HFFc6 (cell line): ENCODE measurements around the gene LMNTD2. TPM values are rescaled to one million over a fixed set of nuclear protein-coding genes. Genes with fewer than 3 reads are reported as not detected.

ENCODE experiments used
- DNase-seq: peaks from one replicate; pipeline ENCODE4 v3.0.0-alpha.2; 2018
- H3K27ac Mint-ChIP-seq: 2 replicates; pipeline ENCODE4 v1.8.0; 2020; ENCODE audit warnings: mild to moderate bottlenecking, mixed read lengths
- H3K27me3 Mint-ChIP-seq: 2 replicates; pipeline ENCODE4 v1.8.0; 2021; ENCODE audit warnings: mild to moderate bottlenecking, moderate library complexity, mixed read lengths; ENCODE audit not compliant: insufficient read depth
- H3K36me3 Mint-ChIP-seq: 2 replicates; pipeline ENCODE4 v1.8.0; 2021; ENCODE audit warnings: low read depth, mixed read lengths
- H3K4me1 Mint-ChIP-seq: 2 replicates; pipeline ENCODE4 v1.8.0; 2020; ENCODE audit warnings: low read depth, mixed read lengths
- H3K4me3 Mint-ChIP-seq: 2 replicates; pipeline ENCODE4 v1.8.0; 2020; ENCODE audit warnings: mild to moderate bottlenecking, moderate library complexity, mixed read lengths
- H3K9me3 Mint-ChIP-seq: 2 replicates; pipeline ENCODE4 v1.8.0; 2020; ENCODE audit warnings: mild to moderate bottlenecking, mixed read lengths
- total RNA-seq, 6 experiments: library from RNA; stranded (reverse); fragmentation: NEBNext Ultra II Directional; extraction: Animal tissue kit (Norgen Biotek cat#: 25700); gene quantifications; 2 replicates in 1 of 6; 3 replicates in 5 of 6; pipeline ENCODE4 v1.2.3, GENCODE V29; 2021
- TF ChIP-seq, protein P1 (sequence below): fragments of 200-600 bp; sonication (generic); IDR thresholded peaks from 2 replicates; pipeline ENCODE4 v1.5.0; 2021; ENCODE audit warnings: antibody characterized with exemption, mild to moderate bottlenecking

The LMNTD2 gene
- total RNA-seq, 6 experiments from 2014 or later, result 0.37 to 2.3 (median 0.97) TPM

DNA sequence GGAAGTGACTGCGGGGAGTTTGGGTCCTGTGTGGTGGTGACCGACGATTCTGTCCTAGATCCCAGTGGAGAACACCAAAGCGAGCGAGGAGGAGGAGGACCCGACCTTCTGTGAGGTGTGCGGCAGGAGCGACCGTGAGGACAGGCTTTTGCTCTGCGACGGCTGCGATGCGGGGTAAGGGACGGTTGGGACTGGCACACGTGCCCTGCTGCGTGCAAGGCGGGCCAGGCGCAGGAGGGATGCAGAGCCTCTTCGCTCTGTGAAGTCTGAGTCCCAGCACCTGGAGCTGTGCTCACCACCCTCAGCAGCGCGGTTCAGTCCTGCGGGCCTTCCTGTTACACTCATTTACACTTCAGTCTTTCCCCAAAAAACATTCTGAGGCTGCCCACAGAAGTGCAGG, 32.0 kb upstream of the LMNTD2 start:
- TF ChIP-seq, protein P1, sequence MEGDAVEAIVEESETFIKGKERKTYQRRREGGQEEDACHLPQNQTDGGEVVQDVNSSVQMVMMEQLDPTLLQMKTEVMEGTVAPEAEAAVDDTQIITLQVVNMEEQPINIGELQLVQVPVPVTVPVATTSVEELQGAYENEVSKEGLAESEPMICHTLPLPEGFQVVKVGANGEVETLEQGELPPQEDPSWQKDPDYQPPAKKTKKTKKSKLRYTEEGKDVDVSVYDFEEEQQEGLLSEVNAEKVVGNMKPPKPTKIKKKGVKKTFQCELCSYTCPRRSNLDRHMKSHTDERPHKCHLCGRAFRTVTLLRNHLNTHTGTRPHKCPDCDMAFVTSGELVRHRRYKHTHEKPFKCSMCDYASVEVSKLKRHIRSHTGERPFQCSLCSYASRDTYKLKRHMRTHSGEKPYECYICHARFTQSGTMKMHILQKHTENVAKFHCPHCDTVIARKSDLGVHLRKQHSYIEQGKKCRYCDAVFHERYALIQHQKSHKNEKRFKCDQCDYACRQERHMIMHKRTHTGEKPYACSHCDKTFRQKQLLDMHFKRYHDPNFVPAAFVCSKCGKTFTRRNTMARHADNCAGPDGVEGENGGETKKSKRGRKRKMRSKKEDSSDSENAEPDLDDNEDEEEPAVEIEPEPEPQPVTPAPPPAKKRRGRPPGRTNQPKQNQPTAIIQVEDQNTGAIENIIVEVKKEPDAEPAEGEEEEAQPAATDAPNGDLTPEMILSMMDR, result no peak
- no peaks in the 10 kb centered on the region for H3K9me3 Mint-ChIP-seq
- H3K4me1 Mint-ChIP-seq, result peaks cover 8% of the 10 kb centered on the region
- no peak overlapping the region for H3K4me3 Mint-ChIP-seq
- peaks cover 3% of the 10 kb centered on the region; the same call in 1 of the 2 replicates for H3K27me3 Mint-ChIP-seq
- H3K36me3 Mint-ChIP-seq, result peaks cover 38% of the 10 kb centered on the region
- no peak for DNase-seq
- no peak overlapping the region for H3K27ac Mint-ChIP-seq

DNA sequence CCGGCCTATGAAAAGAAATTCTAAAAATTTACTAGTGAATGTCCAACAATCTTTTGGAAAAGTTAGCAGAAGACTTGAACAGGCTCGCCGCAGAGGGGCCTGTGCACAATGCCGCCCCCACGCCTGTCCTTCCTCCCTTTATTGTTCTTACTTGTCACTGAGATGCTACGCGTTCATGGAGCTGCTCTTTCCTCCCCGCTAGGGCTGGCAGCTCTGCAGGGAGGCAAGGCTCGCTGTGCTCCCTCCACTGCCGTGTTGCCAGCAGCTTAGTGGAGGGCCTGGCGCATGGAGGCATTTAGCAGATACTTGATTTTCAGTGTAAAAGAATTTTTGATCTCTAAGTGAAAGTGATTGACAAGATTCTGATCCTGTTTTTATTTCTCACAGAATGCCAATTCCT, 30.5 kb upstream of the LMNTD2 start:
- H3K36me3 Mint-ChIP-seq, result peaks cover 29% of the 10 kb centered on the region
- H3K27ac Mint-ChIP-seq, result no peak overlapping the region
- DNase-seq, result no peak
- H3K27me3 Mint-ChIP-seq, result no peaks in the 10 kb centered on the region; the same call in 1 of the 2 replicates
- H3K9me3 Mint-ChIP-seq, result no peaks in the 10 kb centered on the region
- H3K4me1 Mint-ChIP-seq, result peaks cover 12% of the 10 kb centered on the region
- TF ChIP-seq, protein P1, result no peak
- H3K4me3 Mint-ChIP-seq, result no peak overlapping the region

DNA sequence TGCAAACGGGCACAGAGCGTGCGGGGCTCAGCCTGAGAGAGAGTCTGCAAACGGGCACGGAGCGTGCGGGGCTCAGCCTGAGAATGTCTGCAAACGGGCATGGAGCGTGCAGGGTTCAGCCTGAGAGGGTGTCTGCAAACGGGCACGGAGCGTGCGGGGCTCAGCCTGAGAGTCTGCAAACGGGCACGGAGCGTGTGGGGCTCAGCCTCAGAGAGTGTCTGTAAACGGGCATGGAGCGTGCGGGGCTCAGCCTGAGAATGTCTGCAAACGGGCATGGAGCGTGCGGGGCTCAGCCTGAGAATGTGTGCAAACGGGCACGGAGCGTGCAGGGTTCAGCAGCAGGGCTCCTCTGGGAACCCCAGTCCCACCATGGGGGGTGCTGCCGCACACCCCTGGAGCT, 29.3 kb upstream of the LMNTD2 start:
- peaks cover 29% of the 10 kb centered on the region for H3K36me3 Mint-ChIP-seq
- no peaks in the 10 kb centered on the region; the same call in 1 of the 2 replicates for H3K27me3 Mint-ChIP-seq
- H3K4me1 Mint-ChIP-seq, result peaks cover 12% of the 10 kb centered on the region
- TF ChIP-seq, protein P1, result no peak
- H3K9me3 Mint-ChIP-seq, result no peaks in the 10 kb centered on the region
- no peak overlapping the region for H3K27ac Mint-ChIP-seq
- no peak for DNase-seq
- no peak overlapping the region for H3K4me3 Mint-ChIP-seq

DNA sequence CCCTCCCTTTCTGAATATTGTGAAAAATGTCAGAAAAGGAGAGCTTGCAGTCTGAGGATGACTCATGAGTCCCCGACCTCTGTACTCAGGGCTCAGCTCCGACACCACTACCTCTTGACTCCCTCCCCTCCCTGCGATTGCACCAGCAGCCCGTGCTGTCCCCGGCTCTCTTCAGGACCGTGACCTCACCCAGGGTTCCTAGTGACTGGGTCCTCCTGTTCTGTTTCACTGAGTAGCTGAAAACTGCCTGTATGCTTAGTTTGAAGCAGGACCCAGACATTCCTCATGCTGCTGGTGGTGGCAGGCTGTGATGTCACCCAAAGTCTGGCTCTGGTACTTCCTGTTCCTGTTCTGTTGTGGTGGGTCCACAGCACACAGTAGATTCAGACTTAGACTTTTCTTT, 27.4 kb upstream of the LMNTD2 start:
- H3K27me3 Mint-ChIP-seq, result no peaks in the 10 kb centered on the region; the same call in 1 of the 2 replicates
- H3K27ac Mint-ChIP-seq, result peak overlapping the region; percentile 77
- H3K9me3 Mint-ChIP-seq, result no peaks in the 10 kb centered on the region
- peak; percentile 55 for DNase-seq
- peaks cover 12% of the 10 kb centered on the region for H3K4me1 Mint-ChIP-seq
- no peak overlapping the region for H3K4me3 Mint-ChIP-seq
- peaks cover 15% of the 10 kb centered on the region for H3K36me3 Mint-ChIP-seq
- TF ChIP-seq, protein P1, result no peak

DNA sequence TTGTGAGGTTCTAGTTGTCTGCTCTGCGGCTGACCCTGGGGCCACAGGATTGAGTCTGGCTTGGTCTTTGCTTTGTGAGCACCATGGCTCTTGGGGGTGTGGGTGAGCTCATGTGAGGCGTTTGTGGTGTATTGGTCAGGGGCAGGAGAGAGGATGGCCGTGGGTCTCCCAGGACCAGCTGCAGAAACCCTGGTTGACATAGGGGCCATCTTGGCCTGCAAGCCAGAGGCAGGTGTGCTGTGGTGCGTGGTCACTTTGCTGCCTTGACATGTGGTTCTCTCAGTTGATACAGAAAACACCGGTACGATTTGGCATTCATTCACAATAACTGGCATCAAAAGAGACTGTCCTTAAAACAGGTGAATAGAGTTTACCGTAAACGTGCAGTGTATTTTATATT, 27.0 kb upstream of the LMNTD2 start:
- peaks cover 12% of the 10 kb centered on the region for H3K4me1 Mint-ChIP-seq
- peaks cover 12% of the 10 kb centered on the region for H3K36me3 Mint-ChIP-seq
- TF ChIP-seq, protein P1, result no peak
- peak overlapping the region; percentile 77 for H3K27ac Mint-ChIP-seq
- H3K27me3 Mint-ChIP-seq, result no peaks in the 10 kb centered on the region; the same call in 1 of the 2 replicates
- DNase-seq, result no peak
- H3K9me3 Mint-ChIP-seq, result no peaks in the 10 kb centered on the region
- no peak overlapping the region for H3K4me3 Mint-ChIP-seq
